Natural killer cell (primary cell): ENCODE data around the gene EIPR1. TPM values are rescaled to one million over a fixed set of nuclear protein-coding genes. Genes with fewer than 3 reads are reported as not detected.

Experiments
- ATAC-seq, 3 donors: fragments of 150-1000 bp in 2 of 3; fragments of 200-7000 bp in 1 of 3; cut with Tn5 transposase; 1 replicate in 1 of 3; 2 replicates in 2 of 3; pipeline ENCODE4 v1.10.0; 2021; ENCODE audit warnings: mild to moderate bottlenecking in 2 of 3, moderate library complexity in 2 of 3
- DNase-seq, 2 donors: peaks; one replicate each; pipeline versions ENCODE4 v3.0.0 to v3.0.0-alpha.2; 2013 to 2021; ENCODE audit warnings: mixed read lengths in 1 of 2
- H3K27ac ChIP-seq: one replicate; pipeline ENCODE4 v1.5.1; 2013; ENCODE audit warnings: mild to moderate bottlenecking, low read length
- H3K27me3 ChIP-seq: one replicate; pipeline ENCODE4 v1.6.1; 2013; ENCODE audit warnings: low read length; ENCODE audit not compliant: control insufficient read depth, insufficient read depth
- H3K36me3 ChIP-seq: one replicate; pipeline ENCODE4 v1.6.1; 2013; ENCODE audit warnings: low read length; ENCODE audit not compliant: control insufficient read depth, insufficient read depth
- H3K4me1 ChIP-seq: one replicate; pipeline ENCODE4 v1.6.1; 2013; ENCODE audit warnings: low read length; ENCODE audit not compliant: control insufficient read depth, insufficient read depth
- H3K4me3 ChIP-seq: one replicate; pipeline ENCODE4 v1.5.1; 2013; ENCODE audit warnings: low read length
- H3K9me3 ChIP-seq: one replicate; pipeline ENCODE4 v1.6.1; 2013; ENCODE audit warnings: low read length; ENCODE audit not compliant: control insufficient read depth, insufficient read depth
- H3K27ac Mint-ChIP-seq, 2 donors: one replicate each; pipeline ENCODE4 v1.8.0; 2022; ENCODE audit warnings: mild to moderate bottlenecking in 2 of 2, mixed read lengths in 2 of 2, moderate library complexity in 1 of 2
- H3K27me3 Mint-ChIP-seq, 2 donors: one replicate each; pipeline ENCODE4 v1.8.0; 2022; ENCODE audit warnings: low read depth in 2 of 2, mixed read lengths in 2 of 2
- H3K36me3 Mint-ChIP-seq: one replicate; pipeline ENCODE4 v1.8.0; 2022; ENCODE audit warnings: mixed read lengths
- H3K4me1 Mint-ChIP-seq, 2 donors: one replicate each; pipeline ENCODE4 v1.8.0; 2022; ENCODE audit warnings: mixed read lengths in 2 of 2
- H3K4me3 Mint-ChIP-seq: one replicate; pipeline ENCODE4 v1.8.0; 2022; ENCODE audit warnings: mild to moderate bottlenecking, moderate library complexity, mixed read lengths
- H3K9me3 Mint-ChIP-seq, 2 donors: one replicate each; pipeline ENCODE4 v1.8.0; 2022; ENCODE audit warnings: mixed read lengths in 2 of 2
- WGBS: methylation state at CpG from one replicate; pipeline ENCODE4 v1.1.7; 2013; ENCODE audit warnings: missing lambda C conversion rate; ENCODE audit not compliant: insufficient coverage; 5-methylcytosine and 5-hydroxymethylcytosine counted together
- intact Hi-C: fragments of 100-400 bp; cut with micrococcal nuclease; formaldehyde crosslinking; loops from one replicate; pipeline ENCODE4 v1.14.2; 2022
- total RNA-seq, 4 donors: library from RNA; stranded (reverse); fragments of 120-200 nt in 1 of 4; gene quantifications; one replicate each; pipeline versions ENCODE4 v1.2.3 to v1.2.4, GENCODE V29; 2013 to 2022
- TF ChIP-seq, protein P1 (sequence below): fragments of 200-600 bp; IDR thresholded peaks from one replicate; pipeline ENCODE4 v1.8.0; 2022; ENCODE audit warnings: antibody characterized with exemption

The EIPR1 gene
- total RNA-seq, 3 donors from 2014 or later (not counting 1 experiment from before 2014, with no cell fraction given), result 26.8 to 28.8 (median 27.9) TPM

DNA sequence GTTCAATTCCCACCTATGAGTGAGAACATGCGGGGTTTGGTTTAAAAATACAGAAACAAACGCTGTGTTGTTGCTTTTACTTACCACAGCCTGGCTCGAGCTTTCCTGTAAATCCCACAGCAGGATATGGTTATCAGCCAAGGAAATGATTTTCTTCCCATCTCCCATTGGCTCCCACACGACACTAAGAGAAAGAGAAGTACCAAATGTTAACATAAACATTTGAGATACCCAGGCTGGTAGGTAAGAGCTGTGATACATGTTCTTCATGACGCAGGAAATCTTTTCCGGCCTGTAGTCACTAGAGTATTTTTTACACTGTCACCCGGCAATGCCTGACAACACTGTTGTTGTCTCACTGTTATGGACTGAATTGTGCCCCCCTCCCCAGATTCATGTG lies 163.6 kb downstream of the EIPR1 start:
- H3K4me1 ChIP-seq, result peaks cover 13% of the 10 kb centered on the region
- H3K4me1 Mint-ChIP-seq, result peaks cover 35 to 43% of the 10 kb centered on the region in 2 donors
- DNase-seq (no peak), ATAC-seq (no peak)
- TF ChIP-seq, protein P1, sequence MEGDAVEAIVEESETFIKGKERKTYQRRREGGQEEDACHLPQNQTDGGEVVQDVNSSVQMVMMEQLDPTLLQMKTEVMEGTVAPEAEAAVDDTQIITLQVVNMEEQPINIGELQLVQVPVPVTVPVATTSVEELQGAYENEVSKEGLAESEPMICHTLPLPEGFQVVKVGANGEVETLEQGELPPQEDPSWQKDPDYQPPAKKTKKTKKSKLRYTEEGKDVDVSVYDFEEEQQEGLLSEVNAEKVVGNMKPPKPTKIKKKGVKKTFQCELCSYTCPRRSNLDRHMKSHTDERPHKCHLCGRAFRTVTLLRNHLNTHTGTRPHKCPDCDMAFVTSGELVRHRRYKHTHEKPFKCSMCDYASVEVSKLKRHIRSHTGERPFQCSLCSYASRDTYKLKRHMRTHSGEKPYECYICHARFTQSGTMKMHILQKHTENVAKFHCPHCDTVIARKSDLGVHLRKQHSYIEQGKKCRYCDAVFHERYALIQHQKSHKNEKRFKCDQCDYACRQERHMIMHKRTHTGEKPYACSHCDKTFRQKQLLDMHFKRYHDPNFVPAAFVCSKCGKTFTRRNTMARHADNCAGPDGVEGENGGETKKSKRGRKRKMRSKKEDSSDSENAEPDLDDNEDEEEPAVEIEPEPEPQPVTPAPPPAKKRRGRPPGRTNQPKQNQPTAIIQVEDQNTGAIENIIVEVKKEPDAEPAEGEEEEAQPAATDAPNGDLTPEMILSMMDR, result no peak
- H3K36me3 ChIP-seq, result no peaks in the 10 kb centered on the region
- 70% methylated on average over 7 of the region's 7 CpGs for WGBS
- H3K4me3 Mint-ChIP-seq, result no peak overlapping the region
- H3K27ac ChIP-seq, result no peak overlapping the region
- H3K4me3 ChIP-seq, result no peak overlapping the region
- H3K36me3 Mint-ChIP-seq, result no peaks in the 10 kb centered on the region
- intact Hi-C loops, result no loop called here
- peaks cover 2% of the 10 kb centered on the region for H3K9me3 ChIP-seq
- H3K27ac Mint-ChIP-seq, result no peak overlapping the region
- H3K9me3 Mint-ChIP-seq, result no peaks in the 10 kb centered on the region
- H3K27me3 ChIP-seq, result no peaks in the 10 kb centered on the region
- no peaks in the 10 kb centered on the region for H3K27me3 Mint-ChIP-seq

DNA sequence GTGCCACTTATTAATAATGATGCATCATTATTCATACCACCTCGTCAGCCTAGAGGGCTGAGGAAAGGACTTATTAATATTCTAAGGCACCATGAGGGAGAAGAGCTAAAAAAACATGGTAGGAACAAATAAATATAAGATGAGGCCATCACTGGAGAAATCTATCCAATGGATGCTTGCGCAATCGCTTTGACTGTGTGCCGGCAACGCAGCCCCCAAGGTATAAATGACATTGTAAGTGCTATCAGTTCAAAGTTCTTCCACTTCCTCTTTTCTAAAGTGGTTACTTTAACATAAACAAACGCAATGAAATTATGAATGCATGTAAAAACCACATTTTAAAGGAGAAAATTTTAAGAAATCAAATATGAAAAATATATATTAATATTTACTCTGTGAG lies 164.6 kb downstream of the EIPR1 start:
- intact Hi-C loops, result no loop called here
- ATAC-seq (no peak), DNase-seq (no peak)
- TF ChIP-seq, protein P1, result no peak
- H3K36me3 Mint-ChIP-seq, result no peaks in the 10 kb centered on the region
- Histone ChIP-seq H3K36me3 (peaks cover 5% of the 10 kb centered on the region), H3K4me1 (peaks cover 12% of the 10 kb centered on the region), H3K27me3 (no peaks in the 10 kb centered on the region), H3K4me3 (no peak overlapping the region), H3K27ac (no peak overlapping the region), H3K9me3 (peaks cover 2% of the 10 kb centered on the region)
- H3K27me3 Mint-ChIP-seq, result no peaks in the 10 kb centered on the region
- no peak overlapping the region for H3K4me3 Mint-ChIP-seq
- 100% methylated on average over 4 of the region's 6 CpGs for WGBS
- H3K4me1 Mint-ChIP-seq, result peaks cover 42 to 44% of the 10 kb centered on the region in 2 donors
- no peaks in the 10 kb centered on the region for H3K9me3 Mint-ChIP-seq
- H3K27ac Mint-ChIP-seq, result no peak overlapping the region

DNA sequence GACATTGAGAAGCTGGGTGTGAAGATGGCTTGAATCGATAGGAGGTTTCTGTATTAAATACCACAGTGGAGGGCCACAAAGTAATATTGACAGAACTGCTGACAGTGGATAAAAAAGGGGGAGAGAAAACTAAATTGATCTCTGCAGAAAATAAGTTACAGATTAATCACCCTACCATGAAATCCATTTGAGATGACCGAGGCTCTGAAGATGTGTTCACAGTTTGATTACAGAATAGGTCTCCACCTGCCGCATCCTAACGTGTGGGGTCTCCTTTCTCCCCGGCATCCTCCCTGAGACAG lies 165.6 kb downstream of the EIPR1 start:
- H3K4me1 ChIP-seq, result peaks cover 5% of the 10 kb centered on the region
- peaks cover 5% of the 10 kb centered on the region for H3K36me3 ChIP-seq
- TF ChIP-seq, protein P1, result no peak
- intact Hi-C loops, result no loop called here
- Mint-ChIP-seq H3K36me3 (no peaks in the 10 kb centered on the region), H3K9me3 (no peaks in the 10 kb centered on the region), H3K4me3 (no peak overlapping the region), H3K27me3 (no peaks in the 10 kb centered on the region), H3K27ac (no peak overlapping the region), H3K4me1 (peaks cover 34 to 40% of the 10 kb centered on the region in 2 donors)
- no peaks in the 10 kb centered on the region for H3K9me3 ChIP-seq
- no peak overlapping the region for H3K4me3 ChIP-seq
- H3K27me3 ChIP-seq, result no peaks in the 10 kb centered on the region
- no peak overlapping the region for H3K27ac ChIP-seq
- ATAC-seq (no peak), DNase-seq (no peak)
- WGBS, result 100% methylated on average over 4 of the region's 5 CpGs

DNA sequence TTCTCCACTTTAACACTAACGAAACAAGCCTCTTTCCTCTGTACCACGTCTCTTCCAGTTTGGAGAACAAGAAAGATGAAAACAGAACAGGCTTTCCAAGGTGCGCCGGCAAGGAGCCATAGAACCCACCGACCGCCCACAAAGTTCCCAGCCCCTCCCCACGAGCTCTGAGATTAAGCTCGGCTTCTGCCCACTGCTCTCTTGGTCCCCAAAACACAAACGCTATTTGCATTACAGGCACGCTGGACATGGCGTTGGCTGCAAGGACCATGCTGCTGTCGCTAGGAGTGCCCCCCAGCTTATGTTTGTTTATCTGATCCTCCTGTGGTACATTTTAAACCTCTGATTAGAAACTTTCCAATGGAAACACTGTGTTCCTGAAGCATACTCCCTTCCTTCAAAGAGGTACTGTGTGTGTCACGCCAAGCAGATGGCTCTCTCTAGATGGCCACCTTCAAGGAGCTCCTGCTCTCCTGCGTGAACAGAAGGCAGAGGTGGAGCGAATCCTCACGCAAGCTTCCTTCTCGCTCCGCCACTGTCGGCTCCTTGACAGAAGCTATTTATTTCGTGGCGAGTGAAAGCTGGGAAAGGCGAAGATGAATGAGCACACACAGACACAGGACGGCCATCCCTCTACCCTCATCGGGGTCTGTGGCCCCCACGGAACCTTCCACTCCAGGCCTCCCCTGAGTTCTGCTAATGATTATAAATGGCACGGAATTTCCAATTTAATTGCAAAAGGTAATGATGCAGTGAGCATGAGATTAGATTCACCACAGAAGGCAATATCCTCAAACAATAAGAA lies 166.2 kb downstream of the EIPR1 start:
- ATAC-seq (no peak), DNase-seq (no peak)
- TF ChIP-seq, protein P1, result no peak
- peaks cover 5% of the 10 kb centered on the region for H3K36me3 ChIP-seq
- H3K4me3 Mint-ChIP-seq, result no peak overlapping the region
- no peak overlapping the region for H3K27ac Mint-ChIP-seq
- WGBS, result 89% methylated on average over 25 of the region's 26 CpGs
- no peak overlapping the region for H3K27ac ChIP-seq
- no peaks in the 10 kb centered on the region for H3K9me3 Mint-ChIP-seq
- H3K27me3 ChIP-seq, result no peaks in the 10 kb centered on the region
- H3K4me1 Mint-ChIP-seq, result peaks cover 29 to 34% of the 10 kb centered on the region in 2 donors
- H3K27me3 Mint-ChIP-seq, result no peaks in the 10 kb centered on the region
- H3K9me3 ChIP-seq, result no peaks in the 10 kb centered on the region
- no peaks in the 10 kb centered on the region for H3K36me3 Mint-ChIP-seq
- no peak overlapping the region for H3K4me3 ChIP-seq
- intact Hi-C loops, result no loop called here
- peaks cover 5% of the 10 kb centered on the region for H3K4me1 ChIP-seq
